Gastrocnemius medialis (tissue), 4 donors: Measurements from ENCODE around the gene LPCAT2.

Experiments
- POLR2A ChIP-seq, 2 donors: fragments of 450-650 bp; IDR thresholded peaks; one replicate each; pipeline ENCODE4 v1.6.1; 2017; ENCODE audit warnings: antibody characterized with exemption in 2 of 2, mild to moderate bottlenecking in 2 of 2, moderate library complexity in 2 of 2
- TF ChIP-seq, protein P1 (sequence below), 5 experiments: fragments of 450-650 bp in 3 of 5; fragments of 200-600 bp in 2 of 5; sonication (generic) in 2 of 5; IDR thresholded peaks in 4 of 5; conservative IDR thresholded peaks in 1 of 5; 1 replicate in 4 of 5; 2 replicates in 1 of 5; pipeline ENCODE4 v1.5.1; 2016 to 2019; ENCODE audit warnings: antibody characterized with exemption in 5 of 5, mild to moderate bottlenecking in 3 of 5, moderate library complexity in 3 of 5

DNA sequence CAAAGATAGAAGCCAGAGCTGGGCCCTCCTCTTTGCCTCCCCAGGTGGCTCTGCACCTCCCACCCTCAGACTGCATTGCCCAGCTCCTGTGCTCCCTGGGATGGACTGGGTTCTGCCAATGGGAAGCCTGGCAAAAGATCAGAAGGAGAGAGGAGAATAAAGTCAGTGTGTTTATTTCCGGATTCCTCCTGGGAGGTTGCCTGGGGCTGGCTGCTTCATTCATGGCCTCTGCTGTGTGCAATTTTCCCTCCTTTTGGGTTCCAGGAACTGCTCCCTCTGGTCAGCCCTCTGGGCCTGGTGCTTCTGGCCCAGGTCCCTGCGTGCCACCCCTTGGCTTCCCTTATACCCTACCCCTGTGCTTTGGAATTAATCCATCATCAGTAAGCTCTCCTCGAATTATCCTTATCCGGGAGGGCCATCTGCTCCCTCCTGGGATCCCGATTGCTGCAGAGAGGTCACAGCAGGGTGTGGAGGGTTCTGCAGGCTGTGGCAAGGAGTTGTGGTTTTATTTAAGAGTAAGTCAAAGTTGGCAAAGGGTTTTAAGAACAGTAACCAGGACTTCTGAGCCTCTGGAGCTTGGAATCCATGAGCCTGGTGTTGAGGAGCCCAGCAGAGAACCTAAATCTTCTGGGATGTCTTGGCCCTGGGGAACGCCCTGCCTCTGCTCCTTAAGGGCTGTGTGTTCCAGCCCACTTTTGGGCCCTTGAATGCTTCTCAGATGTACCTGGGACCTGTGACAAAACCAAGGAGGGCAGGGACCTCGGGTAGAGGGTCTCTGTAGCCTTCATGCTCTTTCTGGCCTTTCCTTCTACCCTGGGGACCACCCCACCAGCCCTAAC lies 38.1 kb upstream of the LPCAT2 start:
- TF ChIP-seq POLR2A (IDR thresholded peaks at IDR 0.05) = no peak
- TF ChIP-seq, protein P1, sequence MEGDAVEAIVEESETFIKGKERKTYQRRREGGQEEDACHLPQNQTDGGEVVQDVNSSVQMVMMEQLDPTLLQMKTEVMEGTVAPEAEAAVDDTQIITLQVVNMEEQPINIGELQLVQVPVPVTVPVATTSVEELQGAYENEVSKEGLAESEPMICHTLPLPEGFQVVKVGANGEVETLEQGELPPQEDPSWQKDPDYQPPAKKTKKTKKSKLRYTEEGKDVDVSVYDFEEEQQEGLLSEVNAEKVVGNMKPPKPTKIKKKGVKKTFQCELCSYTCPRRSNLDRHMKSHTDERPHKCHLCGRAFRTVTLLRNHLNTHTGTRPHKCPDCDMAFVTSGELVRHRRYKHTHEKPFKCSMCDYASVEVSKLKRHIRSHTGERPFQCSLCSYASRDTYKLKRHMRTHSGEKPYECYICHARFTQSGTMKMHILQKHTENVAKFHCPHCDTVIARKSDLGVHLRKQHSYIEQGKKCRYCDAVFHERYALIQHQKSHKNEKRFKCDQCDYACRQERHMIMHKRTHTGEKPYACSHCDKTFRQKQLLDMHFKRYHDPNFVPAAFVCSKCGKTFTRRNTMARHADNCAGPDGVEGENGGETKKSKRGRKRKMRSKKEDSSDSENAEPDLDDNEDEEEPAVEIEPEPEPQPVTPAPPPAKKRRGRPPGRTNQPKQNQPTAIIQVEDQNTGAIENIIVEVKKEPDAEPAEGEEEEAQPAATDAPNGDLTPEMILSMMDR (IDR thresholded peaks at IDR 0.05 in 4 of 5, conservative IDR thresholded peaks at IDR 0.05 in 1 of 5) = no peak
